Spleen (tissue), 13 donors: Measurements from ENCODE around the gene SPACA1. TPM values are rescaled to one million over a fixed set of nuclear protein-coding genes. Genes with fewer than 3 reads are reported as not detected.
A peak's percentile ranks its signal among the peaks of the same experiment; 100 is the strongest.
"Not testable (repeated sequence)": the region's sequence is repeated elsewhere in the genome, so short reads cannot be mapped to it uniquely, and the experiment has no call there.

Source experiments
- DNase-seq: peaks from one replicate; pipeline ENCODE4 v3.0.0-alpha.2; 2020
- H3K27ac ChIP-seq, 8 donors: fragments of 200-600 bp; sonication (generic) in 7 of 8; 1 replicate in 4 of 8; 2 replicates in 4 of 8; pipeline versions ENCODE4 v1.5.0 to v1.8.0; 2016 to 2021; ENCODE audit warnings: inconsistent platforms in 4 of 8, mild to moderate bottlenecking in 4 of 8, moderate library complexity in 1 of 8
- H3K27me3 ChIP-seq, 7 donors: fragments of 200-600 bp; sonication (generic) in 6 of 7; replicated peaks in 1 of 7; 1 replicate in 4 of 7; 2 replicates in 3 of 7; pipeline versions ENCODE4 v1.5.0 to v1.8.0; 2016 to 2021; ENCODE audit warnings: inconsistent platforms in 3 of 7, mild to moderate bottlenecking in 1 of 7
- H3K36me3 ChIP-seq, 6 donors: fragments of 200-600 bp; sonication (generic) in 5 of 6; 1 replicate in 4 of 6; 2 replicates in 2 of 6; pipeline versions ENCODE4 v1.5.0 to v1.8.0; 2016 to 2021; ENCODE audit warnings: inconsistent platforms in 2 of 6
- H3K4me1 ChIP-seq, 6 donors: fragments of 200-600 bp; sonication (generic) in 5 of 6; 1 replicate in 3 of 6; 2 replicates in 3 of 6; pipeline versions ENCODE4 v1.5.0 to v1.8.0; 2016 to 2021; ENCODE audit warnings: inconsistent platforms in 3 of 6
- H3K4me3 ChIP-seq, 8 donors: fragments of 200-600 bp; sonication (generic) in 7 of 8; 1 replicate in 4 of 8; 2 replicates in 4 of 8; pipeline versions ENCODE4 v1.5.0 to v1.8.0; 2016 to 2021; ENCODE audit warnings: inconsistent platforms in 4 of 8, mild to moderate bottlenecking in 4 of 8, moderate library complexity in 2 of 8
- H3K9me3 ChIP-seq, 8 donors: fragments of 200-600 bp; sonication (generic) in 7 of 8; 1 replicate in 4 of 8; 2 replicates in 4 of 8; pipeline versions ENCODE4 v1.5.0 to v1.8.0; 2016 to 2021; ENCODE audit warnings: inconsistent platforms in 4 of 8
- CTCF ChIP-seq, 11 experiments: fragments of 200-600 bp in 7 of 11; fragments of 450-650 bp in 4 of 11; sonication (generic) in 4 of 11; IDR thresholded peaks in 8 of 11; conservative IDR thresholded peaks in 3 of 11; 1 replicate in 7 of 11; 2 replicates in 4 of 11; pipeline versions ENCODE4 v1.4.0 to v1.8.0; 2016 to 2021; ENCODE audit warnings: antibody characterized with exemption in 11 of 11, inconsistent platforms in 4 of 11, mild to moderate bottlenecking in 1 of 11
- POLR2A ChIP-seq, 3 donors: fragments of 450-650 bp; IDR thresholded peaks; one replicate each; pipeline ENCODE4 v1.5.1; 2017; ENCODE audit warnings: antibody characterized with exemption in 3 of 3, mild to moderate bottlenecking in 1 of 3
- POLR2AphosphoS5 ChIP-seq, 3 donors: sonication (generic); formaldehyde crosslinking; IDR thresholded peaks; one replicate each; pipeline ENCODE4 v1.5.1; 2017; ENCODE audit warnings: antibody characterized with exemption in 3 of 3
- WGBS, 5 donors: extraction: QIAGEN DNeasy Blood & Tissue Kit in 3 of 5; methylation state at CpG; one replicate each; pipeline versions ENCODE4 v1.1.5 to v1.1.7; 2013 to 2018; 5-methylcytosine and 5-hydroxymethylcytosine counted together
- intact Hi-C: fragments of 100-400 bp; cut with DNase I; formaldehyde crosslinking; loops from one replicate; pipeline ENCODE4 v1.15.0; 2023; ENCODE audit warnings: low total_unique reads
- long read RNA-seq, 2 donors: transcript quantifications; one replicate each; lab custom pipeline, GENCODE V29; 2026
- polyA plus RNA-seq, 3 donors: library from polyadenylated mRNA; stranded (reverse); fragments of 200-250 nt; gene quantifications; one replicate each; pipeline ENCODE4 v1.2.1, GENCODE V29; 2013
- total RNA-seq, 7 donors: library from RNA; depleted of rRNA in 3 of 7; stranded (reverse); fragments of >200 nt in 3 of 7; fragmentation: NEBNext Ultra II Directional in 4 of 7; extraction: Animal tissue kit (Norgen Biotek cat#: 25700) in 4 of 7; gene quantifications; one replicate each; pipeline versions ENCODE4 v1.1.0 to v1.2.1, GENCODE V29; 2016 to 2021
- donor health status: healthy with polysubstance abuse.
- donor health status: DM: no; HTN: no; CAD: no; lungs with moderate emphysema.
- donor health status: DM: no; HTN: no; CAD: no.
- donor health status: Bipolar disorder and iron deficiency.
- donor health status: healthy.
- donor health status: DM: no; HTN: no; CAD: no.
- donor health status: DM: yes; HTN: yes; CAD: no.

The SPACA1 gene
- total RNA-seq (not detected), polyA plus RNA-seq (not detected)
- long read RNA-seq, donor 1 = 0 reads
- long read RNA-seq, donor 2 = 0 reads

GRCh38 chr6:88047510-88048150 is at the start of gene SPACA1:
SPACA1 (plus strand) TSS chr6:88047841; CDS start chr6:88047906, 65 bp downstream.
- TF ChIP-seq POLR2AphosphoS5 (IDR thresholded peaks at IDR 0.05) (no peak), POLR2A (IDR thresholded peaks at IDR 0.05) (no peak), CTCF (IDR thresholded peaks at IDR 0.05 in 8 of 11, conservative IDR thresholded peaks at IDR 0.05 in 3 of 11) (no peak)
- peaks cover 0 to 11% (median 7%) of the 10 kb centered on the region in 7 donors for H3K27me3 ChIP-seq
- H3K36me3 ChIP-seq = no peaks in the 10 kb centered on the region
- peak; percentile 58 for DNase-seq
- 61 to 85% (median 68%) methylated on average over 76 to 77 of the region's 77 CpGs for WGBS, 5 donors
- peaks cover 0 to 14% (median 0%) of the 10 kb centered on the region in 8 donors for H3K9me3 ChIP-seq
- intact Hi-C loops = no loop called here
- H3K4me1 ChIP-seq = no peaks in the 10 kb centered on the region
- no peak within 1 kb of the TSS for H3K4me3 ChIP-seq
- no peak within 1 kb of the TSS for H3K27ac ChIP-seq

DNA sequence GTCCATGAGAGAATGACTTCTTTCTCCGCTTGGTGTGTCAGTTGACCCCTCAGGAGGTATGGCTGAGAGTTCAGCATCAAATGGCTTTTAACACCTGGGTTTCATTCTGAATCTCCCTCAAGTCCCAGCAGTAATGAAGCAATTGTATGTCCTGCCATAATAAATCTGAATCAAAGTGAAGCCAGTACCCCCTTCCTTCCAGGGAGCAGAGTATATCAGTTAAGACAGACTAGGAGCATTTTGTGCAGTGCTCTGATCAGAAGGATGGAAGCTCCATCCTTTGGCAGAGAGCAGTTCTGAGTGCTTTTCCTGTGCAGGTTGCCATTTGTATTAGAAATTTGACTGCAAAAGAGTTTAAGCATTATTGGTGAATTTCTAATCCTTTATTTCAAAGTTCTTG is 46.9 kb upstream of the SPACA1 start:
- TF ChIP-seq POLR2A (IDR thresholded peaks at IDR 0.05) (no peak), CTCF (IDR thresholded peaks at IDR 0.05 in 8 of 11, conservative IDR thresholded peaks at IDR 0.05 in 3 of 11) (no peak), POLR2AphosphoS5 (IDR thresholded peaks at IDR 0.05) (no peak)
- Histone ChIP-seq H3K27me3 (no peaks in the 10 kb centered on the region), H3K4me3 (no peak overlapping the region), H3K4me1 (no peaks in the 10 kb centered on the region), H3K36me3 (no peaks in the 10 kb centered on the region), H3K9me3 (peaks cover 0 to 3% (median 0%) of the 10 kb centered on the region in 8 donors), H3K27ac (no peak overlapping the region)
- intact Hi-C loops = no loop called here
- 41 to 97% (median 87%) methylated on average over 1 of the region's 1 CpG for WGBS, 5 donors
- no peak for DNase-seq

DNA sequence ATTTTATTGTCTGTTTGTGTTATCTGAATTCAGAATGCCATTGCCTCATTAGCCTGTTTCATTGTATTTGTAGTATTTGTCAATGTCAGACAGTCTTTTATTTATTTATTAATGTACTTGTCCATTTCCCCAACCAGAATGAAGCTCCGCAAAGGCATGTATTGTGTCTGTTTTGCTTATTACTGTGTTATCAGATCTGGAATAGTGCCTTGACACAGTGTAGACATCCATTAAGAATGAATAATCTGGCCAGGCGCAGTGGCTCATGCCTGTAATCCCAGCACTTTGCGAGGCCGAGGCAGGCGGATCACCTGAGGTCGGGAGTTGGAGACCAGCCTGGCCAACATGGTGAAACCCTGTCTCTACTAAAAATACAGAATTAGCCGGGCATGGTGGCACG is 46.4 kb upstream of the SPACA1 start:
- DNase-seq, H3K27ac ChIP-seq, intact Hi-C loops, H3K4me3 ChIP-seq, H3K9me3 ChIP-seq, H3K36me3 ChIP-seq, H3K4me1 ChIP-seq, H3K27me3 ChIP-seq: not testable (repeated sequence)
- 90 to 95% (median 91%) methylated on average over 8 of the region's 8 CpGs for WGBS, 5 donors

GRCh38 chr6:88004707-88005106 is 42.9 kb upstream of the SPACA1 start:
- Histone ChIP-seq H3K9me3 (no peaks in the 10 kb centered on the region), H3K4me3 (no peak overlapping the region), H3K27me3 (peaks cover 0 to 4% (median 0%) of the 10 kb centered on the region in 7 donors), H3K4me1 (no peaks in the 10 kb centered on the region), H3K27ac (no peak overlapping the region), H3K36me3 (no peaks in the 10 kb centered on the region)
- no peak for TF ChIP-seq POLR2A (IDR thresholded peaks at IDR 0.05)
- 50 to 63% (median 53%) methylated on average over 4 of the region's 4 CpGs for WGBS, 5 donors
- DNase-seq = no peak
- intact Hi-C loops = no loop called here

DNA sequence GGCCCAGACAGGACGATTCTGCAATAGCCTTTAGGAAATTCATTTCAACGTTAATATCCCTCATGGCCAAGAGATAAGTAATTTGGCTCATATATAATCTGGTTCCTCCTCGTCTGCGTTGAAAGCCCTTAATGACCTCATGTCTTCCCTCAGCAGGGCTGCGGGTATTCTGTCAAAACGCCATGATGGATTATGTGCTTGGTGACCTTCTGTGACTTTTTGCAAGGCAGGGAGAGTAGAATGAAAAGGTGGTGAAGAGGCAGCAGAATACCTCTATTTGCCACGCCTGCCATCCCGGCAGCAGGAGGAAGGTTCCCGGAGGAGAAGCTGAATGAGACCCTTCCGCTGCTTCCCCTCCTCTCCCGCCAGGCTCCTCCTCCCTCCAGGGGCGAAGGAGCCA is 41.1 kb upstream of the SPACA1 start:
- Histone ChIP-seq H3K27ac (no peak overlapping the region), H3K9me3 (no peaks in the 10 kb centered on the region), H3K36me3 (no peaks in the 10 kb centered on the region), H3K4me1 (no peaks in the 10 kb centered on the region), H3K27me3 (peaks cover 0 to 4% (median 0%) of the 10 kb centered on the region in 7 donors), H3K4me3 (no peak overlapping the region)
- WGBS, 5 donors = 61 to 85% (median 69%) methylated on average over 12 of the region's 12 CpGs
- intact Hi-C loops = no loop called here
- TF ChIP-seq POLR2AphosphoS5 (IDR thresholded peaks at IDR 0.05) = no peak
- TF ChIP-seq CTCF (IDR thresholded peaks at IDR 0.05 in 8 of 11, conservative IDR thresholded peaks at IDR 0.05 in 3 of 11) = no peak
- no peak for TF ChIP-seq POLR2A (IDR thresholded peaks at IDR 0.05)
- no peak for DNase-seq
